Ishikawa (cell line): Measurements from ENCODE around the gene ARPC1B.

Experiments
- CEBPB ChIP-seq: IDR thresholded peaks from 2 replicates; pipeline ENCODE4 v1.6.1; 2012
- CREB1 ChIP-seq: IDR thresholded peaks from 2 replicates; pipeline ENCODE4 v1.6.1; 2012; ENCODE audit warnings: low read depth
- EP300 ChIP-seq: IDR thresholded peaks from 2 replicates; pipeline ENCODE4 v1.6.1; 2012; ENCODE audit warnings: borderline replicate concordance
- RAD21 ChIP-seq: IDR thresholded peaks from 2 replicates; pipeline ENCODE4 v1.6.1; 2012; ENCODE audit warnings: low read depth
- TAF1 ChIP-seq: IDR thresholded peaks from 2 replicates; pipeline ENCODE4 v1.6.1; 2012; ENCODE audit warnings: low read depth, mild to moderate bottlenecking
- TCF12 ChIP-seq: IDR thresholded peaks from 2 replicates; pipeline ENCODE4 v1.6.1; 2012; ENCODE audit warnings: low read depth
- TF ChIP-seq, protein P1 (sequence below): IDR thresholded peaks from 2 replicates; pipeline ENCODE4 v1.6.1; 2012; ENCODE audit warnings: low read depth, mild to moderate bottlenecking
- TF ChIP-seq, protein P2 (sequence below): IDR thresholded peaks from 2 replicates; pipeline ENCODE4 v1.6.1; 2012

DNA sequence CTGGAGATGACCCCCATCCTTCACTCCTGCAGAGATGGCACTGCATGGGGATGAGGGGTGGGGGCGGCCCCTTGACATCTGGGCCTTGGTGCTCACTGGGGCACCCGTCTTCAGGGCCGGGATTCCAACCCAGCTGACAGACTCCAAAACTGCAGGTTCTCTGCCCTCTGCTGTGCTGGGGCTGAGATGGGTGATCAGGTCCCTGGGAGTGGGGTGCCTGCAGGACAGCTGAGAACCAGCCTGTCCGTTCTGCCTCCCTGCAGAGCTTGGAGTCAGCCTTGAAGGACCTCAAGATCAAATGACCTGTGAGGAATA lies 19.6 kb downstream of the ARPC1B start:
- TF ChIP-seq, protein P1, sequence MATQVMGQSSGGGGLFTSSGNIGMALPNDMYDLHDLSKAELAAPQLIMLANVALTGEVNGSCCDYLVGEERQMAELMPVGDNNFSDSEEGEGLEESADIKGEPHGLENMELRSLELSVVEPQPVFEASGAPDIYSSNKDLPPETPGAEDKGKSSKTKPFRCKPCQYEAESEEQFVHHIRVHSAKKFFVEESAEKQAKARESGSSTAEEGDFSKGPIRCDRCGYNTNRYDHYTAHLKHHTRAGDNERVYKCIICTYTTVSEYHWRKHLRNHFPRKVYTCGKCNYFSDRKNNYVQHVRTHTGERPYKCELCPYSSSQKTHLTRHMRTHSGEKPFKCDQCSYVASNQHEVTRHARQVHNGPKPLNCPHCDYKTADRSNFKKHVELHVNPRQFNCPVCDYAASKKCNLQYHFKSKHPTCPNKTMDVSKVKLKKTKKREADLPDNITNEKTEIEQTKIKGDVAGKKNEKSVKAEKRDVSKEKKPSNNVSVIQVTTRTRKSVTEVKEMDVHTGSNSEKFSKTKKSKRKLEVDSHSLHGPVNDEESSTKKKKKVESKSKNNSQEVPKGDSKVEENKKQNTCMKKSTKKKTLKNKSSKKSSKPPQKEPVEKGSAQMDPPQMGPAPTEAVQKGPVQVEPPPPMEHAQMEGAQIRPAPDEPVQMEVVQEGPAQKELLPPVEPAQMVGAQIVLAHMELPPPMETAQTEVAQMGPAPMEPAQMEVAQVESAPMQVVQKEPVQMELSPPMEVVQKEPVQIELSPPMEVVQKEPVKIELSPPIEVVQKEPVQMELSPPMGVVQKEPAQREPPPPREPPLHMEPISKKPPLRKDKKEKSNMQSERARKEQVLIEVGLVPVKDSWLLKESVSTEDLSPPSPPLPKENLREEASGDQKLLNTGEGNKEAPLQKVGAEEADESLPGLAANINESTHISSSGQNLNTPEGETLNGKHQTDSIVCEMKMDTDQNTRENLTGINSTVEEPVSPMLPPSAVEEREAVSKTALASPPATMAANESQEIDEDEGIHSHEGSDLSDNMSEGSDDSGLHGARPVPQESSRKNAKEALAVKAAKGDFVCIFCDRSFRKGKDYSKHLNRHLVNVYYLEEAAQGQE = no peak
- no peak for TF ChIP-seq RAD21
- no peak for TF ChIP-seq TAF1
- TF ChIP-seq, protein P2, sequence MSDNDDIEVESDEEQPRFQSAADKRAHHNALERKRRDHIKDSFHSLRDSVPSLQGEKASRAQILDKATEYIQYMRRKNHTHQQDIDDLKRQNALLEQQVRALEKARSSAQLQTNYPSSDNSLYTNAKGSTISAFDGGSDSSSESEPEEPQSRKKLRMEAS = no peak
- no peak for TF ChIP-seq CEBPB
- no peak for TF ChIP-seq TCF12
- no peak for TF ChIP-seq EP300
- TF ChIP-seq CREB1 = no peak
